Testis (tissue), 2 donors: Measurements from ENCODE around the gene NLRP1.

Source experiments
- POLR2A ChIP-seq: fragments of 450-650 bp; IDR thresholded peaks from one replicate; pipeline ENCODE4 v1.6.1; 2017; ENCODE audit warnings: antibody characterized with exemption, mild to moderate bottlenecking, moderate library complexity
- TF ChIP-seq, protein P1 (sequence below), 3 experiments: fragments of 450-650 bp in 2 of 3; fragments of 200-600 bp in 1 of 3; sonication (generic) in 1 of 3; IDR thresholded peaks; one replicate each; pipeline ENCODE4 v1.5.1; 2016 to 2019; ENCODE audit warnings: antibody characterized with exemption in 3 of 3, mild to moderate bottlenecking in 2 of 3, moderate library complexity in 1 of 3

DNA sequence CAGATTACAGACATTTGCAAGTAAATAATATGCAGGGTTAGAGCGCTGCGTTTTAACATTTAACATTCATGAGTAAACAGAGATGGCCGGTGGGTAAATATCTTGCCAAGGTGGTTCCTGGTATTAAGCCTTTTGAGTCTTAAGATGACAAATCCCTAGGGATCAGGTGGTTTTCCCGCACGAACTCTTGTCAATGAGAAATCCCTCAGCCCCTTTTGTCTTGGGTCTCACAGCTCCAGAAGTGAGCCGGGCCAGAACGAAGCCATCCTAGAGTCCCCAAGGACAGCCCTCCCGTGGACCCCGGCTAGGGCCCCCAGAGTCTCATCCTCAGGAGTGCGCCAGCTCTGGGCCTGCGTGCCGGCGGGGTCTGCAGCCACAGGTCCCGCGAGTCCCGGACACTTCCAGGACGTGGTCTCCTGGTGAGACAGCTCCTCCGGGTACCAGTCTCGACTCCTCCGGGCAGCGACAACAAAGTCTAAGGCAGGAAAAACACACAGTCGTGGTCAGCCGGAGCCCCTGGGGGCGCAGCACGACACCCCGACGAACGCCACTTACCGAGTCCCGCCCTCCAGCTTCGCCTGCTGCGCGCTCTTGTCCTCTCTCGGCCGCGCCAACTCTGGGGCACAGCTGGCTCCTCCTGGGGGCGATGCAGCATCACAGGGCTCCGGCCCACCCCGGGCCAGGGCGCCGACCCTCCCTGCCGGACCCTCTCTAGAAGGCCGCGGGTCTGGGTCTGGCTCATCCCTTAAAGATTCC, 84.7 kb downstream of the NLRP1 start:
- no peak for TF ChIP-seq POLR2A
- TF ChIP-seq, protein P1, sequence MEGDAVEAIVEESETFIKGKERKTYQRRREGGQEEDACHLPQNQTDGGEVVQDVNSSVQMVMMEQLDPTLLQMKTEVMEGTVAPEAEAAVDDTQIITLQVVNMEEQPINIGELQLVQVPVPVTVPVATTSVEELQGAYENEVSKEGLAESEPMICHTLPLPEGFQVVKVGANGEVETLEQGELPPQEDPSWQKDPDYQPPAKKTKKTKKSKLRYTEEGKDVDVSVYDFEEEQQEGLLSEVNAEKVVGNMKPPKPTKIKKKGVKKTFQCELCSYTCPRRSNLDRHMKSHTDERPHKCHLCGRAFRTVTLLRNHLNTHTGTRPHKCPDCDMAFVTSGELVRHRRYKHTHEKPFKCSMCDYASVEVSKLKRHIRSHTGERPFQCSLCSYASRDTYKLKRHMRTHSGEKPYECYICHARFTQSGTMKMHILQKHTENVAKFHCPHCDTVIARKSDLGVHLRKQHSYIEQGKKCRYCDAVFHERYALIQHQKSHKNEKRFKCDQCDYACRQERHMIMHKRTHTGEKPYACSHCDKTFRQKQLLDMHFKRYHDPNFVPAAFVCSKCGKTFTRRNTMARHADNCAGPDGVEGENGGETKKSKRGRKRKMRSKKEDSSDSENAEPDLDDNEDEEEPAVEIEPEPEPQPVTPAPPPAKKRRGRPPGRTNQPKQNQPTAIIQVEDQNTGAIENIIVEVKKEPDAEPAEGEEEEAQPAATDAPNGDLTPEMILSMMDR (IDR thresholded peaks at IDR 0.05) = no peak
